Measurements from ENCODE around the gene EIF3F.

The EIF3F gene

GRCh38 chr11:8022876-8023275 is 35.7 kb downstream of the EIF3F start:
- no peak for DNase-seq (ENCODE audit: low read depth)

GRCh38 chr11:8023831-8024555 is 36.9 kb downstream of the EIF3F start:
- no peak for DNase-seq (ENCODE audit: low read depth)

- DNase-seq (ENCODE audit: low read depth) = no peak
Measured at GRCh38 chr11:8025123-8025522, 38.0 kb downstream of the EIF3F start.

GRCh38 chr11:8025816-8026215 is 38.7 kb downstream of the EIF3F start:
- no peak for DNase-seq (ENCODE audit: low read depth)

- DNase-seq (ENCODE audit: low read depth) = no peak
Measured at GRCh38 chr11:8026982-8027381, 39.8 kb downstream of the EIF3F start.

- DNase-seq (ENCODE audit: low read depth) = no peak
Measured at GRCh38 chr11:8028766-8029165, 41.6 kb downstream of the EIF3F start.

GRCh38 chr11:8030526-8031247 is 43.5 kb downstream of the EIF3F start:
- DNase-seq (ENCODE audit: low read depth) = no peak

- no peak for DNase-seq (ENCODE audit: low read depth)
Measured at GRCh38 chr11:8031248-8032115, 44.3 kb downstream of the EIF3F start.

- no peak for DNase-seq (ENCODE audit: low read depth)
Measured at GRCh38 chr11:8032122-8032521, 45.0 kb downstream of the EIF3F start.

- no peak for DNase-seq (ENCODE audit: low read depth)
Measured at GRCh38 chr11:8032576-8033304, 45.6 kb downstream of the EIF3F start.

- peak; percentile 50 for DNase-seq (ENCODE audit: low read depth)
Measured at GRCh38 chr11:8033305-8034105, 46.4 kb downstream of the EIF3F start.

- DNase-seq (ENCODE audit: low read depth) = no peak
Measured at GRCh38 chr11:8034106-8034585, 47.0 kb downstream of the EIF3F start.

- no peak for DNase-seq (ENCODE audit: low read depth)
Measured at GRCh38 chr11:8034604-8035190, 47.6 kb downstream of the EIF3F start.

GRCh38 chr11:8035200-8035855 is 48.2 kb downstream of the EIF3F start:
- DNase-seq (ENCODE audit: low read depth) = no peak

- no peak for DNase-seq (ENCODE audit: low read depth)
Measured at GRCh38 chr11:8036002-8036802, 49.1 kb downstream of the EIF3F start.

GRCh38 chr11:8036986-8037385 is 49.8 kb downstream of the EIF3F start:
- no peak for DNase-seq (ENCODE audit: low read depth)

GRCh38 chr11:8038393-8038792 is 51.3 kb downstream of the EIF3F start:
- DNase-seq (ENCODE audit: low read depth) = no peak

GRCh38 chr11:8038811-8039529 is 51.8 kb downstream of the EIF3F start:
- no peak for DNase-seq (ENCODE audit: low read depth)

All from CMK (cell line).